ENCODE data around the gene SOHLH1. TPM values are rescaled to one million over a fixed set of nuclear protein-coding genes. Genes with fewer than 3 reads are reported as not detected.
A peak's percentile ranks its signal among the peaks of the same experiment; 100 is the strongest.

SOHLH1 gene
- total RNA-seq, 4 donors from 2014 or later: not detected

GRCh38 chr9:135667463-135668001 lies 31.7 kb downstream of the SOHLH1 start:
- Histone ChIP-seq H3K27ac (no peak overlapping the region), H3K4me3 (no peak overlapping the region), H3K36me3 (no peaks in the 10 kb centered on the region), H3K9me3 (no peaks in the 10 kb centered on the region), H3K27me3 (no peaks in the 10 kb centered on the region), H3K4me1 (no peaks in the 10 kb centered on the region)
- peak in 2 of 3 donors; percentile 30 to 32 for DNase-seq
- no peak for TF ChIP-seq CTCF (IDR thresholded peaks at IDR 0.05)
- TF ChIP-seq POLR2A (IDR thresholded peaks at IDR 0.05): no peak

GRCh38 chr9:135666534-135667462 lies 32.5 kb downstream of the SOHLH1 start:
- Histone ChIP-seq H3K4me3 (no peak overlapping the region), H3K4me1 (no peaks in the 10 kb centered on the region), H3K9me3 (no peaks in the 10 kb centered on the region), H3K27ac (no peak overlapping the region), H3K27me3 (no peaks in the 10 kb centered on the region), H3K36me3 (no peaks in the 10 kb centered on the region)
- peak in 2 of 3 donors; percentile 22 to 33 for DNase-seq
- TF ChIP-seq CTCF (IDR thresholded peaks at IDR 0.05): no peak
- TF ChIP-seq POLR2A (IDR thresholded peaks at IDR 0.05): no peak

- peak in 2 of 3 donors; percentile 10 to 15 for DNase-seq
- no peaks in the 10 kb centered on the region for H3K9me3 ChIP-seq
- H3K27me3 ChIP-seq: no peaks in the 10 kb centered on the region
- no peak overlapping the region for H3K27ac ChIP-seq
- TF ChIP-seq CTCF (IDR thresholded peaks at IDR 0.05) (no peak), POLR2A (IDR thresholded peaks at IDR 0.05) (no peak)
- no peaks in the 10 kb centered on the region for H3K4me1 ChIP-seq
- no peaks in the 10 kb centered on the region for H3K36me3 ChIP-seq
- H3K4me3 ChIP-seq: no peak overlapping the region
These were observed 33.5 kb downstream of the SOHLH1 start for GRCh38 chr9:135665795-135666189.

- Histone ChIP-seq H3K4me3 (no peak overlapping the region), H3K27me3 (no peaks in the 10 kb centered on the region)
These were observed 34.2 kb downstream of the SOHLH1 start for GRCh38 chr9:135664801-135665794.

More at GRCh38 chr9:135664801-135665794, 34.2 kb downstream of the SOHLH1 start:
- Histone ChIP-seq H3K4me1 (no peaks in the 10 kb centered on the region), H3K36me3 (no peaks in the 10 kb centered on the region), H3K9me3 (no peaks in the 10 kb centered on the region), H3K27ac (no peak overlapping the region)
- TF ChIP-seq POLR2A (IDR thresholded peaks at IDR 0.05) (no peak), CTCF (IDR thresholded peaks at IDR 0.05) (no peak)
- DNase-seq: peak in 1 of 3 donors; percentile 40

Measured in Peyer's patch (tissue), 4 donors.